ENCODE data around the gene MEGF11.

- TF ChIP-seq CTCF (IDR thresholded peaks at IDR 0.05) (no peak), POLR2A (IDR thresholded peaks at IDR 0.05) (no peak)
Measured at GRCh38 chr15:66053991-66054390, 199.6 kb downstream of the MEGF11 start.
